GM12878 (cell line): Measurements from ENCODE around the gene TTLL7. TPM values are rescaled to one million over a fixed set of nuclear protein-coding genes. Genes with fewer than 3 reads are reported as not detected.

Source experiments
- ATAC-seq: fragments of 200-7000 bp; cut with Tn5 transposase; 3 replicates; pipeline ENCODE4 v1.9.1; 2020; ENCODE audit warnings: mild to moderate bottlenecking, moderate library complexity
- BruUV-seq: library from RNA; stranded (reverse); fragments of 400-500 nt; replicated peaks from 2 replicates; lab custom pipeline; 2021; lab: Mats Ljungman, UMichigan
- CTCF ChIA-PET: fragments of 300-600 bp; sonication (Branson Sonifier 250); formaldehyde crosslinking; extraction: SDS; loops from one replicate; lab custom pipeline; 2021; ENCODE audit warnings: inconsistent platforms; lab: Yijun Ruan, JAX
- POLR2A ChIA-PET: fragments of 350-600 bp; formaldehyde crosslinking; extraction: SDS; loops from one replicate; lab custom pipeline; 2021; ENCODE audit warnings: inconsistent platforms; lab: Charles Lee
- RAD21 ChIA-PET: fragments of 300-600 bp; sonication (Branson Sonifier 250); formaldehyde crosslinking; loops from one replicate; lab custom pipeline; 2023; ENCODE audit warnings: antibody characterized with exemption; ENCODE audit not compliant: unreplicated experiment; lab: Charles Lee
- SMC1A ChIA-PET: fragments of 300-600 bp; sonication (Branson Sonifier 250); formaldehyde crosslinking; loops from one replicate; lab custom pipeline; 2023; ENCODE audit not compliant: unreplicated experiment, uncharacterized antibody; lab: Charles Lee
- DNase-seq: peaks from one replicate; pipeline ENCODE4 v3.0.0-alpha.2; 2011; ENCODE audit warnings: low read depth, low spot score
- FAIRE-seq: peaks from 3 replicates; lab custom pipeline; 2011; peaks lifted over from hg19 to GRCh38; lab: Jason Lieb, UNC
- H2AFZ ChIP-seq: 2 replicates; pipeline ENCODE4 v1.6.0; 2011; ENCODE audit warnings: low read depth, low read length, control low read depth; ENCODE audit not compliant: control insufficient read depth
- H3K27ac ChIP-seq: 2 replicates; pipeline ENCODE4 v1.5.1; 2011; ENCODE audit warnings: control low read depth; ENCODE audit not compliant: control insufficient read depth, insufficient read depth
- H3K27me3 ChIP-seq, 2 experiments: replicated peaks in 1 of 2; 2 replicates each; pipeline versions ENCODE4 v1.6.0 to v1.6.1; 2011; ENCODE audit warnings: low read length in 1 of 2; ENCODE audit not compliant: control insufficient read depth in 2 of 2, insufficient read depth in 2 of 2
- H3K36me3 ChIP-seq, 2 experiments: 2 replicates each; pipeline ENCODE4 v1.5.1; 2011; ENCODE audit warnings: low read length in 1 of 2; ENCODE audit not compliant: control insufficient read depth in 2 of 2, insufficient read depth in 2 of 2
- H3K4me1 ChIP-seq: 2 replicates; pipeline ENCODE4 v1.6.1; 2011; ENCODE audit warnings: mild to moderate bottlenecking, low read length, moderate library complexity, mixed read lengths; ENCODE audit not compliant: control insufficient read depth, insufficient read depth
- H3K4me2 ChIP-seq: 2 replicates; pipeline ENCODE4 v1.6.0; 2011; ENCODE audit warnings: control low read depth; ENCODE audit not compliant: control insufficient read depth, insufficient read depth
- H3K4me3 ChIP-seq: fragments of 200-600 bp; sonication (generic); 2 replicates; pipeline ENCODE4 v1.5.1; 2016
- H3K79me2 ChIP-seq: 2 replicates; pipeline ENCODE4 v1.6.0; 2011; ENCODE audit warnings: low read length; ENCODE audit not compliant: control insufficient read depth, insufficient read depth
- H3K9ac ChIP-seq: 2 replicates; pipeline ENCODE4 v1.8.0; 2011; ENCODE audit warnings: low read length, control low read depth, mixed read lengths; ENCODE audit not compliant: control insufficient read depth, insufficient read depth
- H3K9me3 ChIP-seq: replicated peaks from 3 replicates; pipeline ENCODE4 v1.5.1; 2011; ENCODE audit warnings: mild to moderate bottlenecking, low read length; ENCODE audit not compliant: control insufficient read depth, insufficient read depth
- H4K20me1 ChIP-seq: 2 replicates; pipeline ENCODE4 v1.6.0; 2011; ENCODE audit not compliant: control insufficient read depth, insufficient read depth
- BCL3 ChIP-seq: IDR thresholded peaks from 2 replicates; pipeline ENCODE4 v1.6.1; 2011; ENCODE audit warnings: borderline replicate concordance, low read depth, mild to moderate bottlenecking, moderate library complexity, low read length; ENCODE audit not compliant: insufficient read depth, poor library complexity, severe bottlenecking
- EED ChIP-seq: sonication (generic); IDR thresholded peaks from 2 replicates; pipeline ENCODE4 v1.6.1; 2016; ENCODE audit warnings: antibody characterized with exemption, low read depth
- ETV6 ChIP-seq, 2 experiments: fragments of 450-650 bp in 1 of 2; IDR thresholded peaks in 1 of 2; conservative IDR thresholded peaks in 1 of 2; 2 replicates each; pipeline ENCODE4 v1.6.1; 2014; ENCODE audit warnings: antibody characterized with exemption in 1 of 2, borderline replicate concordance in 1 of 2, low read depth in 1 of 2, mild to moderate bottlenecking in 1 of 2, moderate library complexity in 1 of 2
- FOS ChIP-seq: IDR thresholded peaks from 3 replicates; pipeline ENCODE4 v1.6.1; 2011; ENCODE audit warnings: borderline replicate concordance; ENCODE audit not compliant: insufficient read length; ENCODE audit errors: extremely low read depth
- FOXM1 ChIP-seq: IDR thresholded peaks from 2 replicates; pipeline ENCODE4 v1.6.1; 2012; ENCODE audit warnings: low read depth, mild to moderate bottlenecking, inconsistent platforms, low read length, moderate library complexity
- HCFC1 ChIP-seq: fragments of 150-350 bp; IDR thresholded peaks from 2 replicates; pipeline ENCODE4 v1.6.1; 2014; ENCODE audit warnings: low read length
- IRF3 ChIP-seq: fragments of 450-650 bp; IDR thresholded peaks from 2 replicates; pipeline ENCODE4 v1.6.1; 2014; ENCODE audit warnings: mild to moderate bottlenecking
- IRF4 ChIP-seq: IDR thresholded peaks from 2 replicates; pipeline ENCODE4 v1.6.1; 2011; ENCODE audit warnings: low read depth, low read length
- NFIC ChIP-seq: IDR thresholded peaks from 2 replicates; pipeline ENCODE4 v1.6.1; 2012; ENCODE audit warnings: low read depth, mild to moderate bottlenecking, inconsistent platforms, low read length, moderate library complexity
- SMAD5 ChIP-seq: IDR thresholded peaks from 2 replicates; pipeline ENCODE4 v1.6.1; 2016; ENCODE audit warnings: antibody characterized with exemption, low read depth
- ZNF217 ChIP-seq: fragments of 450-650 bp; IDR thresholded peaks from 2 replicates; pipeline ENCODE4 v1.6.1; 2017; ENCODE audit warnings: antibody characterized with exemption, mild to moderate bottlenecking
- ZNF24 ChIP-seq: fragments of 450-650 bp; IDR thresholded peaks from 2 replicates; pipeline ENCODE4 v1.6.1; 2017; ENCODE audit warnings: antibody characterized with exemption, mild to moderate bottlenecking
- WGBS: methylation state at CpG from one replicate; pipeline ENCODE4 v1.1.6; 2016; ENCODE audit warnings: low lambda C conversion rate; ENCODE audit not compliant: insufficient replicate concordance, insufficient coverage; ENCODE audit errors: missing lambda C conversion rate; 5-methylcytosine and 5-hydroxymethylcytosine counted together
- in situ Hi-C: fragments of 300-500 bp; cut with MboI; formaldehyde crosslinking; loops from 9 replicates; pipeline ENCODE4 v1.14.3; 2018; ENCODE audit warnings: mixed read lengths
- intact Hi-C: fragments of 100-400 bp; cut with micrococcal nuclease; formaldehyde crosslinking; loops from one replicate; pipeline ENCODE4 v1.14.2; 2022; ENCODE audit not compliant: unreplicated experiment
- polyA plus RNA-seq, 11 experiments: library from polyadenylated mRNA; depleted of rRNA in 4 of 11; unstranded in 6 of 11; stranded (reverse) in 5 of 11; fragments of >200 nt; fragmentation: Nextera tagmentation in 4 of 11; fragmentation: Illumina TruSeq in 1 of 11; extraction: Ambion mirVana in 4 of 11; extraction: Trizol in 1 of 11; gene quantifications; 1 replicate in 1 of 11; 2 replicates in 10 of 11; pipeline versions ENCODE4 v1.2.1 to v1.2.3, GENCODE V29; 2011 to 2016; ENCODE audit warnings: inconsistent platforms in 2 of 11, missing spikeins in 2 of 11, low read depth in 1 of 11
- total RNA-seq, 4 experiments: library from RNA; depleted of rRNA in 3 of 4; stranded (reverse); fragments of >200 nt in 3 of 4; fragmentation: Illumina TruSeq in 1 of 4; extraction: Trizol in 1 of 4; gene quantifications; 2 replicates each; pipeline versions ENCODE4 v1.2.1 to v1.2.3, GENCODE V29; 2013 to 2021

Gene TTLL7
- total and polyA plus RNA-seq, 10 of the 15 experiments (the other 5 are each of a cell fraction or from before 2014, with no cell fraction given): 0.03 to 1.4 (median 0.61) TPM

- Histone ChIP-seq H3K9me3 (no peaks in the 10 kb centered on the region), H3K27ac (no peak overlapping the region), H3K4me1 (no peaks in the 10 kb centered on the region), H4K20me1 (no peaks in the 10 kb centered on the region), H3K4me3 (no peak overlapping the region), H3K36me3 (no peaks in the 10 kb centered on the region), H2AFZ (no peak overlapping the region), H3K9ac (no peak overlapping the region), H3K79me2 (no peaks in the 10 kb centered on the region), H3K27me3 (no peaks in the 10 kb centered on the region), H3K4me2 (no peak overlapping the region)
- ChIA-PET POLR2A (no interaction called here), RAD21 (no interaction called here), CTCF (no interaction called here), SMC1A (no interaction called here)
- FAIRE-seq: no peak
- TF ChIP-seq FOS (no peak), BCL3 (no peak), NFIC (no peak), SMAD5 (no peak), HCFC1 (no peak), IRF4 (no peak), IRF3 (no peak), ETV6 (conservative IDR thresholded peaks at IDR 0.05 in 1 of 2, IDR thresholded peaks at IDR 0.05 in 1 of 2; ENCODE audit: borderline replicate concordance in 1 of 2, low read depth in 1 of 2) (no peak), EED (no peak), ZNF217 (no peak), ZNF24 (no peak), FOXM1 (no peak)
- intact Hi-C loops: no loop called here
- no peak for DNase-seq
- ATAC-seq: no peak
- in situ Hi-C loops: no loop called here
- BruUV-seq: no TSS peak
- WGBS: 0% methylated on average over 1 of the region's 1 CpG
These were observed 179.5 kb downstream of the TTLL7 start for GRCh38 chr1:83819436-83819835.
